Gastroesophageal sphincter (tissue), 4 donors: ENCODE measurements around the gene SLC2A1. TPM values are rescaled to one million over a fixed set of nuclear protein-coding genes. Genes with fewer than 3 reads are reported as not detected.

Source experiments
- ATAC-seq: fragments of 150-250 bp; one replicate; pipeline ENCODE4 v1.9.1; 2016; ENCODE audit warnings: mild to moderate bottlenecking, moderate library complexity
- H3K27ac ChIP-seq, 4 donors: fragments of 200-600 bp; sonication (generic) in 3 of 4; 1 replicate in 3 of 4; 2 replicates in 1 of 4; pipeline ENCODE4 v1.5.1; 2016 to 2019
- H3K27me3 ChIP-seq: fragments of 200-600 bp; sonication (generic); one replicate; pipeline ENCODE4 v1.5.1; 2019
- H3K36me3 ChIP-seq, 2 donors: fragments of 200-600 bp; sonication (generic); one replicate each; pipeline ENCODE4 v1.5.1; 2019; ENCODE audit warnings: control low read depth in 1 of 2
- H3K4me1 ChIP-seq, 3 donors: fragments of 200-600 bp; sonication (generic); 1 replicate in 2 of 3; 2 replicates in 1 of 3; pipeline ENCODE4 v1.5.1; 2016 to 2019; ENCODE audit warnings: control low read depth in 2 of 3
- H3K4me3 ChIP-seq, 2 donors: fragments of 200-600 bp; sonication (generic); one replicate each; pipeline ENCODE4 v1.5.1; 2019; ENCODE audit warnings: mild to moderate bottlenecking in 1 of 2, moderate library complexity in 1 of 2
- H3K9me3 ChIP-seq, 3 donors: fragments of 200-600 bp; sonication (generic); one replicate each; pipeline ENCODE4 v1.5.1; 2017 to 2019; ENCODE audit warnings: control low read depth in 2 of 3
- EP300 ChIP-seq: sonication (generic); formaldehyde crosslinking; IDR thresholded peaks from one replicate; pipeline ENCODE4 v1.6.1; 2017; ENCODE audit warnings: antibody characterized with exemption, mild to moderate bottlenecking
- POLR2A ChIP-seq, 2 donors: fragments of 450-650 bp; IDR thresholded peaks; one replicate each; pipeline ENCODE4 v1.6.1; 2017; ENCODE audit warnings: antibody characterized with exemption in 2 of 2, mild to moderate bottlenecking in 2 of 2, moderate library complexity in 1 of 2
- POLR2AphosphoS5 ChIP-seq: sonication (generic); formaldehyde crosslinking; IDR thresholded peaks from one replicate; pipeline ENCODE4 v1.6.1; 2017; ENCODE audit warnings: antibody characterized with exemption
- small RNA-seq, 4 donors: library from RNA; depleted of rRNA; stranded (forward); fragments of <200 nt; gene quantifications; one replicate each; pipeline ENCODE3, GENCODE V24; 2016
- total RNA-seq, 4 donors: library from RNA; depleted of rRNA; stranded (reverse); fragments of >200 nt; gene quantifications; one replicate each; pipeline ENCODE4 v1.1.0, GENCODE V29; 2016
- TF ChIP-seq, protein P1 (sequence below), 4 experiments: fragments of 200-600 bp in 2 of 4; fragments of 450-650 bp in 2 of 4; sonication (generic) in 1 of 4; IDR thresholded peaks; one replicate each; pipeline ENCODE4 v1.5.1; 2017 to 2019; ENCODE audit warnings: antibody characterized with exemption in 4 of 4, mild to moderate bottlenecking in 2 of 4, moderate library complexity in 2 of 4

Gene SLC2A1
- total RNA-seq, 4 donors from 2014 or later: 23.5 to 106 (median 45.9) TPM

DNA sequence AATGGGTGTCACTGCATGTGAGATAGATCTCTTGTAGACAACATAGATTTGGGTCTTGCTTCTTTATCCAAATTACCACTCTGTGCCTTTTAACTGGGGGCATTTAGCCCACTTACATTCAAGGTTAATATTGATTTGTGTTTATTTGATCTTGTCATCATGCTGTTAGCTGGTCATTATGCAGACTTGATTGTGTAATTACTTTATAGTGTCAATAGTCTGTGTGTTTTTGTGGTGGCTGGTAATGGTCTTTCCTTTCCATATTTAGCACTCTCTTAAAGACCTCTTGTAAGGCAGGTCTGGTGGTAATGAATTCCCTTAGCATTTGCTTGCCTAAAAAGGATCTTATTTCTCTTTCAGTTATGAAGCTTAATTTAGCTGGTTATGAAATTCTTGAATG lies 82.7 kb downstream of the SLC2A1 start:
- Histone ChIP-seq H3K9me3 (no peaks in the 10 kb centered on the region), H3K4me3 (no peak overlapping the region), H3K27ac (no peak overlapping the region), H3K36me3 (no peaks in the 10 kb centered on the region), H3K27me3 (peaks cover 17% of the 10 kb centered on the region), H3K4me1 (no peaks in the 10 kb centered on the region)
- ATAC-seq: no peak
- TF ChIP-seq, protein P1, sequence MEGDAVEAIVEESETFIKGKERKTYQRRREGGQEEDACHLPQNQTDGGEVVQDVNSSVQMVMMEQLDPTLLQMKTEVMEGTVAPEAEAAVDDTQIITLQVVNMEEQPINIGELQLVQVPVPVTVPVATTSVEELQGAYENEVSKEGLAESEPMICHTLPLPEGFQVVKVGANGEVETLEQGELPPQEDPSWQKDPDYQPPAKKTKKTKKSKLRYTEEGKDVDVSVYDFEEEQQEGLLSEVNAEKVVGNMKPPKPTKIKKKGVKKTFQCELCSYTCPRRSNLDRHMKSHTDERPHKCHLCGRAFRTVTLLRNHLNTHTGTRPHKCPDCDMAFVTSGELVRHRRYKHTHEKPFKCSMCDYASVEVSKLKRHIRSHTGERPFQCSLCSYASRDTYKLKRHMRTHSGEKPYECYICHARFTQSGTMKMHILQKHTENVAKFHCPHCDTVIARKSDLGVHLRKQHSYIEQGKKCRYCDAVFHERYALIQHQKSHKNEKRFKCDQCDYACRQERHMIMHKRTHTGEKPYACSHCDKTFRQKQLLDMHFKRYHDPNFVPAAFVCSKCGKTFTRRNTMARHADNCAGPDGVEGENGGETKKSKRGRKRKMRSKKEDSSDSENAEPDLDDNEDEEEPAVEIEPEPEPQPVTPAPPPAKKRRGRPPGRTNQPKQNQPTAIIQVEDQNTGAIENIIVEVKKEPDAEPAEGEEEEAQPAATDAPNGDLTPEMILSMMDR (IDR thresholded peaks at IDR 0.05): no peak
- TF ChIP-seq POLR2AphosphoS5 (no peak), POLR2A (IDR thresholded peaks at IDR 0.05) (no peak), EP300 (no peak)

Small RNA genes within 50 kb of the gene (small RNA-seq; reads per million reads assigned to genes)
- 0 reads per million in 4 donors for gene RNU6-880P

Other genes starting within 250 kb of the SLC2A1 start
- 1 to 10 TPM in 1 of 4 donors, not detected in 3; 1.5 TPM for gene CLDN19, start 218.6 kb downstream of the SLC2A1 start, total RNA-seq
- gene P3H1, start 191.8 kb downstream of the SLC2A1 start, total RNA-seq: 10 to 100 TPM; 21.7 to 27.4 (median 23.0) TPM
- gene C1orf50, start 191.6 kb downstream of the SLC2A1 start, total RNA-seq: 1 to 10 TPM; 4.0 to 8.8 (median 8.0) TPM
- gene TMEM269, start 173.9 kb downstream of the SLC2A1 start, total RNA-seq: under 1 TPM in 1 of 4 donors, not detected in 3; 0.12 TPM
- gene ERMAP, start 141.7 kb downstream of the SLC2A1 start, total RNA-seq: 10 to 100 TPM in 2 of 4 donors, 1 to 10 TPM in 2; 9.4 to 14.6 (median 10.5) TPM
- gene SVBP, start 141.5 kb downstream of the SLC2A1 start, total RNA-seq: 10 to 100 TPM; 21.3 to 36.5 (median 22.6) TPM
- gene ZNF691, start 112.3 kb downstream of the SLC2A1 start, total RNA-seq: 10 to 100 TPM; 11.2 to 22.4 (median 13.8) TPM
- gene EBNA1BP2, start 213.4 kb upstream of the SLC2A1 start, total RNA-seq: 10 to 100 TPM; 41.7 to 60.9 (median 51.7) TPM
- gene CFAP57, start 213.5 kb upstream of the SLC2A1 start, total RNA-seq: not detected